ENCODE results near the gene FRAS1.

DNA sequence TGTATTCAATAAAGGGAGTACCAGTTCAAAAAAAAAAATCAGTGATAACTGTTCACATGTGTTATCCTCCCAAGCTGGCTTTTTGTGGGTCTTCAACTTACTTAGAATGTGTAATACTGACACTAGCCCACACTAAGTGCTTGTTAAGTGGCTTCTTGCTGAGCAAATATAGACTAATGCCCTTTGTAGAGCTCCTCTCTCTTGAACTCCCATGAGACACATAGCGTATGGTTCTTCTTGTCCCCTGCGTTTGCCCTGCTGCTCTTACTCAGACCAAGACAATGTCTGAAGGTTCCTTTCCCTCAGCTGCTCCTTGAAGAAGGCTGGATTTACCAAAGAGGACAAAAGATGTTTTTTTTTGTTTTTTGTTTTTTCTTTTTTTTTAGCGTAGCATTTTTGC is 110.9 kb downstream of the FRAS1 start:
- TF ChIP-seq, protein P1, sequence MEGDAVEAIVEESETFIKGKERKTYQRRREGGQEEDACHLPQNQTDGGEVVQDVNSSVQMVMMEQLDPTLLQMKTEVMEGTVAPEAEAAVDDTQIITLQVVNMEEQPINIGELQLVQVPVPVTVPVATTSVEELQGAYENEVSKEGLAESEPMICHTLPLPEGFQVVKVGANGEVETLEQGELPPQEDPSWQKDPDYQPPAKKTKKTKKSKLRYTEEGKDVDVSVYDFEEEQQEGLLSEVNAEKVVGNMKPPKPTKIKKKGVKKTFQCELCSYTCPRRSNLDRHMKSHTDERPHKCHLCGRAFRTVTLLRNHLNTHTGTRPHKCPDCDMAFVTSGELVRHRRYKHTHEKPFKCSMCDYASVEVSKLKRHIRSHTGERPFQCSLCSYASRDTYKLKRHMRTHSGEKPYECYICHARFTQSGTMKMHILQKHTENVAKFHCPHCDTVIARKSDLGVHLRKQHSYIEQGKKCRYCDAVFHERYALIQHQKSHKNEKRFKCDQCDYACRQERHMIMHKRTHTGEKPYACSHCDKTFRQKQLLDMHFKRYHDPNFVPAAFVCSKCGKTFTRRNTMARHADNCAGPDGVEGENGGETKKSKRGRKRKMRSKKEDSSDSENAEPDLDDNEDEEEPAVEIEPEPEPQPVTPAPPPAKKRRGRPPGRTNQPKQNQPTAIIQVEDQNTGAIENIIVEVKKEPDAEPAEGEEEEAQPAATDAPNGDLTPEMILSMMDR (IDR thresholded peaks at IDR 0.05): no peak
- TF ChIP-seq POLR2A (IDR thresholded peaks at IDR 0.05): no peak
